ENCODE measurements around the gene SF1.

DNA sequence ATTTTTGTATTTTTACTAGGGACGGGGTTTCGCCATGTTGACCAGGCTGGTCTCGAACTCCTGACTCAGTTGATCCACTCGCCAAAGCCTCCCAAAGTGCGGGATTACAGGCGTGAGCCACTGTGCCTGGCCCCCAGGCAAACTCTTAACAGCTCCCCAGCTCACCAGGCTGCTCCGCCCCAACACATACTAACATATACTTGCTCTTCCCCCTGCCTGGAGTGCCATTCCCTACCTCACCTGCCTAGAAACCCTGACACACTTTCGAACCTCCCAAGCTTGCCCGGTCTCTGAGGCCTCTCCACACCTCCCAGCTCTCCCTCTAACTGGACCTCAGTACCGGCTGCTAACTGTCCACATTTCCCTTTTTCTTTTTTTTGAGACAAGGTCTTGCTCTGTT lies 16.2 kb upstream of the SF1 start:
- TF ChIP-seq POLR2A (IDR thresholded peaks at IDR 0.05) = no peak
- TF ChIP-seq, protein P1, sequence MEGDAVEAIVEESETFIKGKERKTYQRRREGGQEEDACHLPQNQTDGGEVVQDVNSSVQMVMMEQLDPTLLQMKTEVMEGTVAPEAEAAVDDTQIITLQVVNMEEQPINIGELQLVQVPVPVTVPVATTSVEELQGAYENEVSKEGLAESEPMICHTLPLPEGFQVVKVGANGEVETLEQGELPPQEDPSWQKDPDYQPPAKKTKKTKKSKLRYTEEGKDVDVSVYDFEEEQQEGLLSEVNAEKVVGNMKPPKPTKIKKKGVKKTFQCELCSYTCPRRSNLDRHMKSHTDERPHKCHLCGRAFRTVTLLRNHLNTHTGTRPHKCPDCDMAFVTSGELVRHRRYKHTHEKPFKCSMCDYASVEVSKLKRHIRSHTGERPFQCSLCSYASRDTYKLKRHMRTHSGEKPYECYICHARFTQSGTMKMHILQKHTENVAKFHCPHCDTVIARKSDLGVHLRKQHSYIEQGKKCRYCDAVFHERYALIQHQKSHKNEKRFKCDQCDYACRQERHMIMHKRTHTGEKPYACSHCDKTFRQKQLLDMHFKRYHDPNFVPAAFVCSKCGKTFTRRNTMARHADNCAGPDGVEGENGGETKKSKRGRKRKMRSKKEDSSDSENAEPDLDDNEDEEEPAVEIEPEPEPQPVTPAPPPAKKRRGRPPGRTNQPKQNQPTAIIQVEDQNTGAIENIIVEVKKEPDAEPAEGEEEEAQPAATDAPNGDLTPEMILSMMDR (IDR thresholded peaks at IDR 0.05) = no peak
